Ovary (tissue), 3 donors: ENCODE data around the gene FAM24B.

Experiments used
- EP300 ChIP-seq: sonication (generic); formaldehyde crosslinking; IDR thresholded peaks from one replicate; pipeline ENCODE4 v1.6.1; 2017; ENCODE audit warnings: antibody characterized with exemption
- POLR2A ChIP-seq: fragments of 450-650 bp; IDR thresholded peaks from one replicate; pipeline ENCODE4 v1.6.1; 2017; ENCODE audit warnings: antibody characterized with exemption, mild to moderate bottlenecking, moderate library complexity
- TF ChIP-seq, protein P1 (sequence below), 3 donors: fragments of 450-650 bp in 2 of 3; fragments of 200-600 bp in 1 of 3; IDR thresholded peaks; one replicate each; pipeline versions ENCODE4 v1.5.1 to v1.8.0; 2016 to 2022; ENCODE audit warnings: antibody characterized with exemption in 3 of 3, mild to moderate bottlenecking in 1 of 3
- donor health status: DM: no; HTN: no; CAD: no.

- TF ChIP-seq, protein P1, sequence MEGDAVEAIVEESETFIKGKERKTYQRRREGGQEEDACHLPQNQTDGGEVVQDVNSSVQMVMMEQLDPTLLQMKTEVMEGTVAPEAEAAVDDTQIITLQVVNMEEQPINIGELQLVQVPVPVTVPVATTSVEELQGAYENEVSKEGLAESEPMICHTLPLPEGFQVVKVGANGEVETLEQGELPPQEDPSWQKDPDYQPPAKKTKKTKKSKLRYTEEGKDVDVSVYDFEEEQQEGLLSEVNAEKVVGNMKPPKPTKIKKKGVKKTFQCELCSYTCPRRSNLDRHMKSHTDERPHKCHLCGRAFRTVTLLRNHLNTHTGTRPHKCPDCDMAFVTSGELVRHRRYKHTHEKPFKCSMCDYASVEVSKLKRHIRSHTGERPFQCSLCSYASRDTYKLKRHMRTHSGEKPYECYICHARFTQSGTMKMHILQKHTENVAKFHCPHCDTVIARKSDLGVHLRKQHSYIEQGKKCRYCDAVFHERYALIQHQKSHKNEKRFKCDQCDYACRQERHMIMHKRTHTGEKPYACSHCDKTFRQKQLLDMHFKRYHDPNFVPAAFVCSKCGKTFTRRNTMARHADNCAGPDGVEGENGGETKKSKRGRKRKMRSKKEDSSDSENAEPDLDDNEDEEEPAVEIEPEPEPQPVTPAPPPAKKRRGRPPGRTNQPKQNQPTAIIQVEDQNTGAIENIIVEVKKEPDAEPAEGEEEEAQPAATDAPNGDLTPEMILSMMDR (IDR thresholded peaks at IDR 0.05) = no peak
- TF ChIP-seq POLR2A (no peak), EP300 (no peak)
Observed at GRCh38 chr10:122876467-122876855, 2.9 kb downstream of the FAM24B start.
